ENCODE measurements around the gene STAT3. TPM values are rescaled to one million over a fixed set of nuclear protein-coding genes. Genes with fewer than 3 reads are reported as not detected.
A peak's percentile ranks its signal among the peaks of the same experiment; 100 is the strongest.

The STAT3 gene
- total and polyA plus RNA-seq, 2 of the 13 experiments (the other 11 are each of a cell fraction or from before 2014, with no cell fraction given) = 61.8 to 62.4 TPM

GRCh38 chr17:42276609-42277341, 111.5 kb downstream of the STAT3 start (continued):
- peak; percentile 97 for TF ChIP-seq PATZ1 (CRISPR knock-in tag; IDR thresholded peaks at IDR 0.05)
- peak; percentile 71 for TF ChIP-seq BRD4 (CRISPR knock-in tag; IDR thresholded peaks at IDR 0.05)
- TF ChIP-seq ZNF713 (CRISPR knock-in tag; IDR thresholded peaks at IDR 0.05) = no peak
- TF ChIP-seq TBP (CRISPR knock-in tag; IDR thresholded peaks at IDR 0.05) = peak; percentile 87; the same call in 1 of the 2 replicates
- TF ChIP-seq SP4 (CRISPR knock-in tag; IDR thresholded peaks at IDR 0.05) = peak; percentile 87
- peak; percentile 81 for TF ChIP-seq KDM2A (CRISPR knock-in tag; IDR thresholded peaks at IDR 0.05; ENCODE audit: borderline replicate concordance, low read depth)
- TF ChIP-seq HDAC1 (CRISPR knock-in tag; IDR thresholded peaks at IDR 0.05) = peak; percentile 93; the same call in 1 of the 2 replicates
- TF ChIP-seq IRF1 (CRISPR knock-in tag; IDR thresholded peaks at IDR 0.05; ENCODE audit: low read depth) = no peak
- 0 out of 2 replicates have a peak, but pooled peaks have one; percentile 38 for TF ChIP-seq ZNF616 (CRISPR knock-in tag; IDR thresholded peaks at IDR 0.05; ENCODE audit: low read depth)
- TF ChIP-seq PBX2 (CRISPR knock-in tag; IDR thresholded peaks at IDR 0.05) = no peak
- TF ChIP-seq ZNF274 (CRISPR knock-in tag; IDR thresholded peaks at IDR 0.05) = peak; percentile 72
- TF ChIP-seq ATF5 (CRISPR knock-in tag; IDR thresholded peaks at IDR 0.05; ENCODE audit: low read depth) = 0 out of 2 replicates have a peak, but pooled peaks have one; percentile 81
- TF ChIP-seq ZNF766 (CRISPR knock-in tag; IDR thresholded peaks at IDR 0.05; ENCODE audit: borderline replicate concordance) = peak; percentile 88; the same call in 1 of the 2 replicates
- TF ChIP-seq ZNF414 (CRISPR knock-in tag; IDR thresholded peaks at IDR 0.05) = 0 out of 2 replicates have a peak, but pooled peaks have one; percentile 91
- TF ChIP-seq IRX3 (CRISPR knock-in tag; IDR thresholded peaks at IDR 0.05; ENCODE audit: borderline replicate concordance, low read depth) = peak; percentile 74; the same call in 1 of the 2 replicates
- no peak for TF ChIP-seq FIP1L1 (IDR thresholded peaks at IDR 0.05; ENCODE audit: borderline replicate concordance, insufficient read depth, low read depth, low read length)
- TF ChIP-seq ZNF792 (CRISPR knock-in tag; IDR thresholded peaks at IDR 0.05) = 0 out of 2 replicates have a peak, but pooled peaks have one; percentile 11
- peak; percentile 81; the same call in 1 of the 2 replicates for TF ChIP-seq DPF2 (CRISPR knock-in tag; IDR thresholded peaks at IDR 0.05; ENCODE audit: borderline replicate concordance, low read depth)
- TF ChIP-seq TAF1 (CRISPR knock-in tag; IDR thresholded peaks at IDR 0.05) = peak; percentile 71
- TF ChIP-seq MAX (IDR thresholded peaks at IDR 0.05) = peak; percentile 81
- peak; percentile 64; the same call in 1 of the 2 replicates for TF ChIP-seq MAZ (IDR thresholded peaks at IDR 0.05; ENCODE audit: borderline replicate concordance, low read depth, low read length)
- peak; percentile 45; the same call in 1 of the 2 replicates for TF ChIP-seq MAZ (CRISPR knock-in tag; IDR thresholded peaks at IDR 0.05; ENCODE audit: low read depth)
- no peak for TF ChIP-seq JDP2 (CRISPR knock-in tag; IDR thresholded peaks at IDR 0.05; ENCODE audit: borderline replicate concordance)
- no peak for TF ChIP-seq ATM (IDR thresholded peaks at IDR 0.05; ENCODE audit: borderline replicate concordance)
- peak; percentile 64 for TF ChIP-seq ZNF776 (CRISPR knock-in tag; IDR thresholded peaks at IDR 0.05)
